Stimulated activated CD8-positive, alpha-beta memory T cell treated with anti-CD3 and anti-CD28 coated beads, Interleukin-12 subunit alpha, Interleukin-12 subunit beta, amount 100 ng/mL, for 24 hours (primary cell): ENCODE measurements around the gene NUP98.

Experiments
- DNase-seq: peaks from one replicate; pipeline ENCODE4 v3.0.0-alpha.2; 2020; ENCODE audit errors: extremely low read depth

NUP98 gene

DNA sequence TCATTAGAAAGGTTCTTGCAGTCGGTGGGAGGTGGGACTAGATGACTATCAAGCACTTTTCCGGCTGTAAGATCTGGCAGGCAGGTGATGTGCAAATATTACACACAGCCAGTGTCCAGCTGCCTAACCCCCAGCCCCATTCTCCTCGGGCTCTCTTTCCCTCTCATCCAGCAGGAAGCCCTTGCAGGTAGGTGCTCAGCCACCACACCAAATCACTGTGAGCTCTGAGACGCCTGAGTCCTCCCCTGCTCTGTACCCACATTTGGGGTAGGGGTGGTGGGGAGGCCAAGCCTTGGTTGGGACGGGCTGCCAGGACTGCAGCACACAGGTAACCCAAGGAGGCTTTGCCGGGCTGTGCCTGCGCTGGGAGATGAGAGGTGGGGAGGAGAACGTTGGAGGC lies 156.2 kb downstream of the NUP98 start:
- DNase-seq, result no peak

DNA sequence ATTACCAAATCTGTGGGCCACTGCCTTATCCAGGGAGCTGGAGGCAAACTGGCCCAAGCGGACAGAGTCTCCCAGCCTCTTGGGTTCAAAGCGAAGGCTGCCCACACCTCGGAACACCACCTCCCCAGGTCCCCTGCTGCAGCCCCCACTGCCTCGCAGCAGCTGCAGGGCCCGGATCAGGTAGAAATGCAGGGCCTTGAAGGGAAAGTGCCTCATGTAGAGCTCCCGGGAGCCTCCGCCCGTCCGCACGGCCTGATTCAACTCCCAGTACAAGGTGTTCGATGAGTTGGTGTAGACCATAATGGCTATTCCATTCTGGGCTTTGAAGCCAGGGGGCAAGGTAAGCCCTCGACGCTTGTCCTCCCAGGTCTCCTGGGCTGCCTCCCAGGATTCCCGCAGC lies 157.5 kb downstream of the NUP98 start:
- no peak for DNase-seq

DNA sequence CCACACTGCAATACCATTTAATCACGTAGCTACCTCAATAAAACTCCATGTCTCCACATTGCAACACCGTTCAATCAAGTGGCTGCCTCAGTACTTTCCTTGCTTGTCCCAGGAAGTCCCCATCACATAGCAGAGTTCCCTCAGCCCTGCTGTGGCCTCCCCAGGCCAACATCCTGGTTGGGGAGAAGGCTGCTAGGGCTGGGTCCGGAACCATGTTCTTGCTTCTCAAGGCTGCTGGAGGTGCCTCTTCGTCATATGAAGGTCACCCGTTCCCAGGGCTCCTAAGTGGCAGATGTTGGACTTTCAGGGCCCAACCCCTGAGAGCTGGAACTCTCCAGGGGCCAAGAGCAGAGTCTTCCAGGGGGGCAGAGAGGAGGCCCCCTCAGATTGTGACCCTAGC lies 158.8 kb downstream of the NUP98 start:
- DNase-seq, result no peak

DNA sequence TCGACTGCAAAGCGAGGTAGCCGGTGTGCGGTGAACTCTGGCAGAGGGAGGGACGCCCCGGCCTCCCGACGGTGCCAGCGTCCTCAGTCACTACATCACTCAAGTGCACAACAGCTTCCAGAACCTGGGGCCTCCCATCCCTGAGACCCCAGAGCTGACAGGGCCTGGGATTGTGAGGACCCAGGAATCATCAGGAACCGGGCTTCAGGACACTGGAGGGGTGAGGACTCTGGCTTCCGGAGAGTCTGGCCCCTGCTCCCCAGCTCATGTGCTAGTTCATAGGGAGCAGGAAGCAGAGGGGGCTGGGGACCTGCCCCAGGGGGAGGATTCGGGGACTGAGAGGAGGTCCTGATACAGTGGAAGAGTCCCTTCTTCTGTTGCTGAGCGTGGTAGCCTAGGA lies 160.2 kb downstream of the NUP98 start:
- no peak for DNase-seq

DNA sequence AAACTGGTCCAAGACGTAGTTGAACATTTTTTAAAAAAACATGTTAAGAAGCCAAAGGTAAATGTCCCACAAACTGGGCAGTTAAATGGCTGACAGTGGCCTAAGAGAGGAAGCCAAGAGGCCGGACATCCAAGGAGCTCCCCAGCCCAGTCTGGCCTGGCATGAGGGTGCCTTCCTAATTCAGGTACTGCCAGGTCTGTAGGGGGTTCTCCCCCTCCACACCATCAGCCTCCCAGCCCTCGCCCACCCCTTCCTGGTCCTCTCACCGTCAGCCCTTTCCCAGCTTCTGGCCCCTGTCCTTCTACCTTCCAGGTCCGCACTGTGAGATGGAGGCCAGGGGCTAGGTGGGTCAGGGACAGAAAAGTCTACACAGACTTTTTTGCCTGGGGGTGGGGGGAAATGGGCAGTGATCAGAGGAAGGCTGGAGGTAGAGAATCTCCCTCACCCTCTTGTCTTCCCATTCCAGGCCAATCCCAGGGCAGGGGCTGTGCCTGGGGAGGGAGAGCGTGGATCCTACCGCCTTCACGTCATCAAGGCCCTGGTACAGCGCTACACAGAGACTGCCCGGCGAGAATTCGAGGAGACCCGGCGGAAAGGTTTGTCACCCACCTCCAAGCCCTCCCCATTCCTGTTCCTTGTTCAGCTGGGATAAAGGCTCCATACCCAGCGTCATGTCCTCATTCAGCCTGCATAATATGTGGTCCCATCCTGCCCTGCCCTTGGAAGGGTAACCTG lies 161.5 kb downstream of the NUP98 start:
- DNase-seq, result no peak

GRCh38 chr11:3632070-3632660 lies 165.2 kb downstream of the NUP98 start:
- DNase-seq, result no peak

DNA sequence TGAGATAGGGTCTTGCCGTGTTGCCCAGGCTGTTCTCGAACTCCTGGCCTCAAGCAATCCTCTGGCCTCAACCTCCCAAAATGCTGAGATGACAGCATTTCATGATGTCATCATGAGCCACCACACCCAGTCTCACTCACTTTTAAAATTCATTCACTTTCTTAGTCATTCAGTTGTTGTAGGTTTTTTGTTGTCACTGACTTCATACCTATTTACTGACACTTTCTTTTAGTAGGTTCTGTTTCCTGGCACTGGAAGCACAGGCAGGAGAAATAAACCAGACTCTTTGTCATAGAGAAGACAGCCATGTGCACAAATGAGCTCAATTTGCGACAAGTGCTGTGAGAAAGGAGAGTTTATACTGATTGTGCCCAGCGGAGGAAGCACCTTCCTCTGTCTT lies 166.0 kb downstream of the NUP98 start:
- DNase-seq, result no peak

GRCh38 chr11:3627291-3627690 lies 170.1 kb downstream of the NUP98 start:
- DNase-seq, result no peak

- no peak for DNase-seq
Measured at GRCh38 chr11:3626250-3626960, 170.9 kb downstream of the NUP98 start.
